GM19467 (cell line): ENCODE measurements around the gene LBX2.
"Not testable (repeated sequence)": the region's sequence is repeated elsewhere in the genome, so short reads cannot be mapped to it uniquely, and the experiment has no call there.

ENCODE experiments used
- ATAC-seq: cut with Tn5 transposase; IDR thresholded peaks from one replicate; pipeline ENCODE4 v1.9.1; 2021; ENCODE audit warnings: mild to moderate bottlenecking, moderate library complexity; ENCODE audit not compliant: unreplicated experiment

The LBX2 gene

DNA sequence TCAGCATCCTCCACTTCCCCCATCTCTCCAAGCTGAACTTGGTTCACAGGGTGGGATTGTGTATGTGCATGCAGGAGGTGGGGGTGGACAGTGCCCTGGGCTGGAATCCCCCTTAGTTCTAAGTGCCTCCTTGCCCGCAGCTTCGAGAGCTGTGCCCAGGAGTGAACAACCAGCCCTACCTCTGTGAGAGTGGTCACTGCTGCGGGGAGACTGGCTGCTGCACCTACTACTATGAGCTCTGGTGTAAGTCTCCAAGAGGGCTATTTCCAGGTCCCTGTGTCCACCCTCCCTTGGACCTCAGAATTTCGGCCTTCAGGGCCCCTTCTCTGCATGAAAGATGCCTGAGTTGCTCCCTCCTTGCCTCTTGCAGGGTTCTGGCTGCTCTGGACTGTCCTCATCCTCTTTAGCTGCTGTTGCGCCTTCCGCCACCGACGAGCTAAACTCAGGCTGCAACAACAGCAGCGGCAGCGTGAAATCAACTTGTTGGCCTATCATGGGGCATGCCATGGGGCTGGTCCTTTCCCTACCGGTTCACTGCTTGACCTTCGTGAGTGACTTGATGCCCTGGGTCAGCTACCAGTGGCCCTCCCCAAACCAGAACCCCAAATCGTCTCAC is 39.8 kb downstream of the LBX2 start:
- not testable (repeated sequence) for ATAC-seq

DNA sequence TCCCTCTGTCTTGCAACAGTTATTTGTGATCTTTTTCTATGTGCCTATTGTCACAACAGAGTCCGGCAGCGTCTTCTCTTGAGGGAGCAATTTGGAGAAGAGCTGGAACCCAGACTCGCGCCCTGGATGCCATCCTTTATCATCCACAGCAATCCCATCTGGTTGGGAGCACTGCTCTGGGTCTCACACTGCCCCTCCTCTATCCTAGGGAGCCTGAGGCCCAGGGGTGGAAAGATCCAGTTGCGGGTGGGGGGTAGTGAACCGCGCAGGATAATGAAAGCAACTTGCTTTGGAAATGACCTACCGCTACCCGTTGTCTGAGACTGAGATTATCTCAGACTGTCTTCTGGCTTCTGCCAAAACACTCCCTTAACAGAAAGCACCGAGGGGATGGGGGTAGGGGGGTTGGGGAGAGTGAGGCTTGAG is 40.5 kb downstream of the LBX2 start:
- ATAC-seq, result no peak

- ATAC-seq, result peak; percentile 78
Observed at GRCh38 chr2:74458132-74458937, 41.1 kb downstream of the LBX2 start, which contains the start of gene WBP1. WBP1 (plus strand) TSS chr2:74458438; CDS start chr2:74458603, 165 bp downstream.

DNA sequence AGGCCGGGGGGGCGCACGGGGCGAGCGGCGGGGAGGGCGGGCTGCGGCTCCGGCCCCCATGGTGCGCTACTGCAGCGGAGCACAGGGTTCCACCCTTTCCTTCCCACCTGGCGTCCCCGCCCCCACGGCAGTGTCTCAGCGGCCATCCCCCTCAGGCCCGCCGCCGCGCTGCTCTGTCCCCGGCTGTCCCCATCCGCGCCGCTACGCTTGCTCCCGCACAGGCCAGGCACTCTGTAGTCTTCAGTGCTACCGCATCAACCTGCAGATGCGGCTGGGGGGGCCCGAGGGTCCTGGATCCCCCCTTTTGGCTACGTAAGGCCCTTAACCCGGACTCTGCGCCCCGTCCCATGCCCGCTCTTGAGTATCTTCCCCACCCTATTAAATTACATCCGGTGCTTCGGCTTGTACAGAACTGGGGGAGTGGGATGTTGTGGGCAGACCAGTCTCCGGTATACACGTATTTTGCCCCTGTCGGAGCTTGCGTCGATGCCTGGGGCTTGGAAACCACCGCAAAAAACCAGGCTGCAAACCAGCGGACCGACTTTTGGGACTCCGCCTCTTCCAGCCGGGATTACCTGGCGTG is 41.8 kb downstream of the LBX2 start:
- ATAC-seq, result peak; percentile 26

- no peak for ATAC-seq
Observed at GRCh38 chr2:74457129-74457548, 42.3 kb downstream of the LBX2 start.

- ATAC-seq, result peak; percentile 51
Observed at GRCh38 chr2:74454654-74455511, 44.5 kb downstream of the LBX2 start, which contains the start of gene INO80B. INO80B (plus strand) TSS chr2:74455087; CDS start chr2:74455117, 30 bp downstream.

- no peak for ATAC-seq
Observed at GRCh38 chr2:74450570-74451190, 48.7 kb downstream of the LBX2 start.

- ATAC-seq, result no peak
Observed at GRCh38 chr2:74448771-74449170, 50.6 kb downstream of the LBX2 start.
